ENCODE data around the gene ACTN4. TPM values are rescaled to one million over a fixed set of nuclear protein-coding genes. Genes with fewer than 3 reads are reported as not detected.

The ACTN4 gene
- total RNA-seq, 5 donors from 2014 or later (not counting 1 experiment from before 2014, with no cell fraction given) = 100.0 to 201 (median 175) TPM

DNA sequence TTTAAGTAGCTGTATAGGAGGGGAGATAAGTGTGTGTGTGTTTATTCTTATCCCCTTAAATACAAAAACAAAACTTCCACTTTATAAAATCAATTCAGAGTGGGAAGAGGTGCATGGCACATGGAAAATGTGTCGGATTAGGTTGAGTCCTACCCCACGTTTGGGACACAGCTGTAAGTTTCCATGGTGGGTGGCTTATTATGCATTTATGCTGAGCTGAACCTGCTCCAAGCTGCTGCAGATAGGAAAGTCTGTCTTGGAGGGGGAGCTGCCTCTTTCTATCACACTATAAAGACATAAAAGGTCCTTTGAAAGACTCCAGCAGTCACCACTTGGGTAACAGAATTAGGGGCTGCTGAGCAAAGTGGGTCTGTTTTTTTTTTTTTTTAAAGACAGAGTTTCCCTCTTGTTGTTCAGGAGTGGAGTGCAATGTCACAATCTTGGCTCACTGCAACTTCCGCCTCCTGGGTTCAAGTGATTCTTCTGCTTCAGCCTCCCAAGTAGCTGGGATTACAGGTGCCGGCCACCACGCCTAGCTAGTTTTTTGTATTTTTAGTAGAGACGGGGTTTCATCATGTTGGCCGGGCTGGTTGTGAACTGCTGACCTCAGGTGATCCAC is 15.2 kb downstream of the ACTN4 start:
- H3K36me3 ChIP-seq (ENCODE audit: control insufficient read depth in 2 of 2, extremely low read depth in 1 of 2, insufficient read depth in 1 of 2, low read length in 1 of 2) = peaks cover 0 to 11% of the 10 kb centered on the region in 2 donors
- CTCF ChIA-PET = interaction anchor here in 1 of 2 donors (0.6 kb wide), 1 partner anchor 191 kb away, joined by 3 read pairs; no protein-coding TSS in a partner anchor
- H3K9me3 Mint-ChIP-seq = no peaks in the 10 kb centered on the region
- no peak overlapping the region for H3K27ac ChIP-seq (ENCODE audit: low read length)
- peaks cover 0 to 29% of the 10 kb centered on the region in 2 experiments for H3K27me3 ChIP-seq (replicated peaks in 1 of 2; ENCODE audit: control insufficient read depth in 2 of 2, extremely low read depth in 1 of 2, insufficient read depth in 2 of 2, low read length in 1 of 2)
- H3K4me1 Mint-ChIP-seq = peaks cover 68 to 88% (median 78%) of the 10 kb centered on the region in 3 donors
- no peak overlapping the region for H3K27ac Mint-ChIP-seq
- peaks cover under 1 to 6% of the 10 kb centered on the region in 2 donors for H3K27me3 Mint-ChIP-seq
- ATAC-seq (replicated peaks in 1 of 4) (no peak), DNase-seq (no peak)
- peaks cover 15% of the 10 kb centered on the region for H3K36me3 Mint-ChIP-seq
- peaks cover 15 to 91% of the 10 kb centered on the region in 2 experiments for H3K4me1 ChIP-seq (ENCODE audit: control insufficient read depth in 1 of 2, extremely low read depth in 1 of 2, insufficient read depth in 2 of 2, low read length in 2 of 2)
- 100% methylated on average over 1 of the region's 7 CpGs for WGBS (ENCODE audit: insufficient coverage)
- POLR2A ChIA-PET = interaction anchor here in 1 of 2 donors (0.6 kb wide), 1 partner anchor 742 kb away, joined by 3 read pairs; no protein-coding TSS in a partner anchor
- H3K4me3 ChIP-seq (ENCODE audit: control insufficient read depth in 1 of 2, extremely low read depth in 1 of 2, low read length in 1 of 2) = no peak overlapping the region
- H3K9me3 ChIP-seq = no peaks in the 10 kb centered on the region
- H3K4me3 Mint-ChIP-seq = no peak overlapping the region

DNA sequence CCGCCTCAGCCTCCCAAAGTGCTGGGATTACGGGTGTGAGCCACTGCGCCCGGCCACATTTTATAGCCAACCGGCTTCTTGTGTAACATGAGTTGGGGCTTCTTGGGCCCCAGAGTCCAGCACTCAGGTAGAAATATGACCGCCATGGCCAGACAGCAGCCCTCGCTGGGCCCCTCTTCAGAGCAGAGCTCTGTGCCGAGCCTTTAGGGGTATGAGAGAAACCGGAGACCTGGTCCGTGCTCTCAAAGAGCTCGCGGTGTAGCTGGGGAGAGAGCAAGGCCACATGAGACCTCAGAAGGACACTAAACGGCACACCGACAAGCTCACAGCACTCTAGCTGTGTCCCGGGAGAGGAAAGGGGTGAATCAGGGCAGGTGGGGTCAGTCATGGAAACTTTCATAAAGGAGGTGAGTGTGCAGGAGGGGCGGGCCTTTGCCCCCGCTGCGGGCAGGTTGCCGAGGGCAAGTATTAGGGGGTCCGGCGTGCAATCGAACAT is 15.8 kb downstream of the ACTN4 start:
- ATAC-seq (replicated peaks in 1 of 4) (no peak), DNase-seq (no peak)
- Histone ChIP-seq H3K9me3 (no peaks in the 10 kb centered on the region), H3K27ac (ENCODE audit: low read length) (no peak overlapping the region), H3K4me3 (ENCODE audit: control insufficient read depth in 1 of 2, extremely low read depth in 1 of 2, low read length in 1 of 2) (no peak overlapping the region), H3K36me3 (ENCODE audit: control insufficient read depth in 2 of 2, extremely low read depth in 1 of 2, insufficient read depth in 1 of 2, low read length in 1 of 2) (peaks cover 0 to 11% of the 10 kb centered on the region in 2 donors), H3K4me1 (ENCODE audit: control insufficient read depth in 1 of 2, extremely low read depth in 1 of 2, insufficient read depth in 2 of 2, low read length in 2 of 2) (peaks cover 10 to 92% of the 10 kb centered on the region in 2 experiments), H3K27me3 (replicated peaks in 1 of 2; ENCODE audit: control insufficient read depth in 2 of 2, extremely low read depth in 1 of 2, insufficient read depth in 2 of 2, low read length in 1 of 2) (peaks cover 0 to 29% of the 10 kb centered on the region in 2 experiments)
- CTCF ChIA-PET = interaction anchor here in 1 of 2 donors (0.6 kb wide), 2 partner anchors 29 to 191 kb away, joined by 3 to 4 read pairs; no protein-coding TSS in a partner anchor
- POLR2A ChIA-PET = no interaction called here
- peaks cover 68 to 88% (median 78%) of the 10 kb centered on the region in 3 donors for H3K4me1 Mint-ChIP-seq
- H3K36me3 Mint-ChIP-seq = peaks cover 15% of the 10 kb centered on the region
- 96% methylated on average over 20 of the region's 22 CpGs for WGBS (ENCODE audit: insufficient coverage)
- peak overlapping the region in 1 of 2 donors; percentile 11 for H3K27ac Mint-ChIP-seq
- H3K27me3 Mint-ChIP-seq = peaks cover 0 to 6% of the 10 kb centered on the region in 2 donors
- no peaks in the 10 kb centered on the region for H3K9me3 Mint-ChIP-seq
- no peak overlapping the region for H3K4me3 Mint-ChIP-seq

GRCh38 chr19:38663957-38664502 is 16.6 kb downstream of the ACTN4 start:
- no peaks in the 10 kb centered on the region for H3K9me3 Mint-ChIP-seq
- peaks cover 0 to 29% of the 10 kb centered on the region in 2 experiments for H3K27me3 ChIP-seq (replicated peaks in 1 of 2; ENCODE audit: control insufficient read depth in 2 of 2, extremely low read depth in 1 of 2, insufficient read depth in 2 of 2, low read length in 1 of 2)
- no peak overlapping the region for H3K4me3 ChIP-seq (ENCODE audit: control insufficient read depth in 1 of 2, extremely low read depth in 1 of 2, low read length in 1 of 2)
- peaks cover 15% of the 10 kb centered on the region for H3K36me3 Mint-ChIP-seq
- 86% methylated on average over 13 of the region's 19 CpGs for WGBS (ENCODE audit: insufficient coverage)
- DNase-seq = peak in 9 of 35 experiments; percentile 27 to 56 (median 36)
- H3K4me1 ChIP-seq (ENCODE audit: control insufficient read depth in 1 of 2, extremely low read depth in 1 of 2, insufficient read depth in 2 of 2, low read length in 2 of 2) = peaks cover 10 to 93% of the 10 kb centered on the region in 2 experiments
- peaks cover 0 to 6% of the 10 kb centered on the region in 2 donors for H3K27me3 Mint-ChIP-seq
- ChIA-PET CTCF (interaction anchor here in 1 of 2 donors (0.6 to 1.4 kb wide), 3 partner anchors 11 to 30 kb away, joined by 3 to 4 read pairs (median 4); no protein-coding TSS in a partner anchor), POLR2A (interaction anchor here in 1 of 2 donors (0.6 kb wide), 1 partner anchor 976 kb away, joined by 4 read pairs; no protein-coding TSS in a partner anchor)
- peak overlapping the region; percentile 22 for H3K27ac ChIP-seq (ENCODE audit: low read length)
- H3K4me1 Mint-ChIP-seq = peaks cover 70 to 89% (median 81%) of the 10 kb centered on the region in 3 donors
- peak overlapping the region in 1 of 3 donors; percentile 27 for H3K4me3 Mint-ChIP-seq
- H3K9me3 ChIP-seq = no peaks in the 10 kb centered on the region
- H3K36me3 ChIP-seq (ENCODE audit: control insufficient read depth in 2 of 2, extremely low read depth in 1 of 2, insufficient read depth in 1 of 2, low read length in 1 of 2) = peaks cover 0 to 11% of the 10 kb centered on the region in 2 donors
- ATAC-seq (replicated peaks in 1 of 4) = peak in 2 of 4 experiments; percentile 42 to 71
- H3K27ac Mint-ChIP-seq = peak overlapping the region; percentile 46 to 66

GRCh38 chr19:38664503-38665211 is 17.2 kb downstream of the ACTN4 start:
- H3K9me3 Mint-ChIP-seq = no peaks in the 10 kb centered on the region
- ChIA-PET POLR2A (interaction anchor here in 1 of 2 donors (0.6 kb wide), 1 partner anchor 975 kb away, joined by 4 read pairs; no protein-coding TSS in a partner anchor), CTCF (interaction anchor here in 1 of 2 donors (1.0 to 1.4 kb wide), 2 partner anchors 11 to 30 kb away, joined by 3 to 4 read pairs; no protein-coding TSS in a partner anchor)
- peaks cover 0 to 6% of the 10 kb centered on the region in 2 donors for H3K27me3 Mint-ChIP-seq
- ATAC-seq (replicated peaks in 1 of 4) (peak in 1 of 4 experiments; percentile 21), DNase-seq (no peak)
- peak overlapping the region in 1 of 2 donors; percentile 4 for H3K4me3 ChIP-seq (ENCODE audit: control insufficient read depth in 1 of 2, extremely low read depth in 1 of 2, low read length in 1 of 2)
- 43% methylated on average over 2 of the region's 7 CpGs for WGBS (ENCODE audit: insufficient coverage)
- H3K4me1 ChIP-seq (ENCODE audit: control insufficient read depth in 1 of 2, extremely low read depth in 1 of 2, insufficient read depth in 2 of 2, low read length in 2 of 2) = peaks cover 16 to 93% of the 10 kb centered on the region in 2 experiments
- H3K4me3 Mint-ChIP-seq = peak overlapping the region in 1 of 3 donors; percentile 27
- H3K27ac ChIP-seq (ENCODE audit: low read length) = peak overlapping the region; percentile 22
- peaks cover 75 to 89% (median 82%) of the 10 kb centered on the region in 3 donors for H3K4me1 Mint-ChIP-seq
- H3K36me3 ChIP-seq (ENCODE audit: control insufficient read depth in 2 of 2, extremely low read depth in 1 of 2, insufficient read depth in 1 of 2, low read length in 1 of 2) = peaks cover 0 to 11% of the 10 kb centered on the region in 2 donors
- peak overlapping the region; percentile 46 to 66 for H3K27ac Mint-ChIP-seq
- H3K27me3 ChIP-seq (replicated peaks in 1 of 2; ENCODE audit: control insufficient read depth in 2 of 2, extremely low read depth in 1 of 2, insufficient read depth in 2 of 2, low read length in 1 of 2) = peaks cover 0 to 29% of the 10 kb centered on the region in 2 experiments
- no peaks in the 10 kb centered on the region for H3K9me3 ChIP-seq
- H3K36me3 Mint-ChIP-seq = peaks cover 15% of the 10 kb centered on the region

DNA sequence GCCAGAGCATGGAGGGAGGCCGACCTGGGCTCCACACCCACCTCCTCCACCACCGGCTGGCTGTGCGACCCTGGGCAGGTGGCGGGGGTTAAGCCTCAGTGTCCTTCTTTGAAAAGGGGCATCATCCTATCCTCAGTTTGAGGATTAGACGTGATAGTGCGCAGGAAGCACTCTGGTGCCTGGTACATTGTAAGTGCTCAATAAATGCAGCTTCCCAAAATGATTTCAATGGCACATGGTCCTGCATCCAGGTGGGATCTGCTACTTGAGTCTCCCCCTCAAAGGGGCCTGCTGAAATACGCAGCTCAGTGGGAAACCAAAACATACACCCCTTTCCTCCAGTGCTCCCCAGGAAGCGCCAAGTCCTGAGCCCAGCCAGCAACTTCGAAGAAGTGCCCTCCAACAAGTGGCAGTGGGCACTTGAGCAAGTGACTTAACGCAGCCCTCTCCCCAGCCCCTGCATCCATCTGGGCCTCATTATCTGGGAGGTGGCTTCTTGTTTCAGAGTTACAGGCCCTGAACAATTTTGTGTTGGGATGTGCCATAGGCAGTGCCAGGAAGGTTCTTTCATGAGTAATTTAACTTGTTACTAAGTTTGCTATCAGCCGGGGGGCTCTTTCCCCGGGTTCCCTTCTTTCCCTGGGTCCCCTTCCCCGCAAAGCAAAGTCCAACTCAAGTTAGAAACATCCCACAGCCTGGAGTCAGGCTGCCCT is 17.9 kb downstream of the ACTN4 start:
- H3K27ac ChIP-seq (ENCODE audit: low read length) = peak overlapping the region; percentile 22
- POLR2A ChIA-PET = no interaction called here
- H3K27ac Mint-ChIP-seq = peak overlapping the region in 1 of 2 donors; percentile 64

More for the DNA sequence above, 17.9 kb downstream of the ACTN4 start:
- peaks cover 82 to 90% (median 88%) of the 10 kb centered on the region in 3 donors for H3K4me1 Mint-ChIP-seq
- H3K9me3 ChIP-seq = no peaks in the 10 kb centered on the region
- H3K36me3 Mint-ChIP-seq = peaks cover 15% of the 10 kb centered on the region
- peaks cover 20 to 94% of the 10 kb centered on the region in 2 experiments for H3K4me1 ChIP-seq (ENCODE audit: control insufficient read depth in 1 of 2, extremely low read depth in 1 of 2, insufficient read depth in 2 of 2, low read length in 2 of 2)
- H3K36me3 ChIP-seq (ENCODE audit: control insufficient read depth in 2 of 2, extremely low read depth in 1 of 2, insufficient read depth in 1 of 2, low read length in 1 of 2) = peaks cover 0 to 11% of the 10 kb centered on the region in 2 donors
- no peaks in the 10 kb centered on the region for H3K9me3 Mint-ChIP-seq
- peaks cover 0 to 33% of the 10 kb centered on the region in 2 experiments for H3K27me3 ChIP-seq (replicated peaks in 1 of 2; ENCODE audit: control insufficient read depth in 2 of 2, extremely low read depth in 1 of 2, insufficient read depth in 2 of 2, low read length in 1 of 2)
- WGBS (ENCODE audit: insufficient coverage) = 82% methylated on average over 4 of the region's 13 CpGs
- H3K27me3 Mint-ChIP-seq = peaks cover 3 to 6% of the 10 kb centered on the region in 2 donors
- DNase-seq = no peak
- H3K4me3 ChIP-seq (ENCODE audit: control insufficient read depth in 1 of 2, extremely low read depth in 1 of 2, low read length in 1 of 2) = no peak overlapping the region
- CTCF ChIA-PET = interaction anchor here in 1 of 2 donors (1.4 kb wide), 1 partner anchor 30 kb away, joined by 4 read pairs; no protein-coding TSS in a partner anchor
- H3K4me3 Mint-ChIP-seq = no peak overlapping the region
- ATAC-seq (replicated peaks in 1 of 4) = no peak

Data from T-cell (primary cell).